CD4-positive, alpha-beta T cell treated with Interleukin-6 at 100 ng/mL for 8 hours (primary cell): ENCODE results near the gene MACROD2.

Experiments
- DNase-seq: peaks from one replicate; pipeline ENCODE4 v3.0.0-alpha.2; 2020; ENCODE audit warnings: mixed read lengths, low spot score

The MACROD2 gene

DNA sequence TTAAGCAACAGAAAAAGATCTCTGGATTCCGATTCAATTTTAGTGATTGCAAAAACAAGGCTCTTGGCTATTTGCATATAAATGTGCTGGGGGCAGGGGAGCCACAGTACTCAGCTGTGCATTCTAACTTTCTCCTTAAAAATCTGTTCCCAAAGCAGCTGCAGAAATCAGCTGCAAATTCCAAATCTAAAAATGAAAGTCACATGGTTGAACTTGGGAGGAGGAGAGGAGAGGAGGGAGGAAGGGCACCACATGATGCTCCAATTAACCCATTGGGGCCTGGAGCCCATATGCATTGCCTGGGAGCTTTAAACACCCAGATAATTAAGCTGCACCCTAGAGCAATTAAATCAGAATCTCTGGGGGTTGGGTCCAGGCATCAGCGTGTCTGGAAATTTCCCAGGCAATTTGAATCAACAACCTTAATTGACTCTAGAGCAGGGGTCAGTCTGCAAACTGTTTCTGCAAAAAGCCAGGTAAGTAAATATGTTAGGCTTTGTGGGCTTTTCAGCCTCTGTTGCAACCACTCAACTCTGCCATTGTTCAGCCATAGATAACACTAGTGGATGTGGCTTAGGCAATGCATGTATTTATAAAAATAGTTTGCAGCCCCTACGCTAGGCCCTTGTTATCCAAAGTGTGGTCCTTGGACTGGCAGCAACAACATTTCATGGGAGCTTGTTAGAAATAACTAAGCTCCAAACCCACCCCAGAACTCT lies 2069.8 kb downstream of the MACROD2 start:
- DNase-seq, result no peak

DNA sequence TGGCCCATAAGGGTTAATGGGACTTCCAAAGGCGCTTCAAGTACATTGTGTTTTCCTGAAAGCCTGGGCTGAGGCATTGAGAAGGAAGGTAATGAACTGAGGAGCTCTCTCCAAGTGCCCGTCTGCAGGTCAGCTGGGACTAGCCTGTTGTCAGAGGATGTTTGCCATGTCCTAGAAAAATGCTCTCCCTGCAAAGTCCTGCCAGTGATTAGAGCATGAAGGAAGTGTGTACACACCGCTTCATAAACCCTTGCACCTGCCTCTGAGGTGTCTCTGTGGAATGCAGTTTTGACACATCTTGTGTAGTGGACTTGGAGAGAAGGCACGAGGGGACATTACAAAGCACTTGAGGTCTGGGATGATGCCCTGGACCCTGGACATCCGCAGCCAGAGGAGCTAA lies 2071.3 kb downstream of the MACROD2 start:
- no peak for DNase-seq

DNA sequence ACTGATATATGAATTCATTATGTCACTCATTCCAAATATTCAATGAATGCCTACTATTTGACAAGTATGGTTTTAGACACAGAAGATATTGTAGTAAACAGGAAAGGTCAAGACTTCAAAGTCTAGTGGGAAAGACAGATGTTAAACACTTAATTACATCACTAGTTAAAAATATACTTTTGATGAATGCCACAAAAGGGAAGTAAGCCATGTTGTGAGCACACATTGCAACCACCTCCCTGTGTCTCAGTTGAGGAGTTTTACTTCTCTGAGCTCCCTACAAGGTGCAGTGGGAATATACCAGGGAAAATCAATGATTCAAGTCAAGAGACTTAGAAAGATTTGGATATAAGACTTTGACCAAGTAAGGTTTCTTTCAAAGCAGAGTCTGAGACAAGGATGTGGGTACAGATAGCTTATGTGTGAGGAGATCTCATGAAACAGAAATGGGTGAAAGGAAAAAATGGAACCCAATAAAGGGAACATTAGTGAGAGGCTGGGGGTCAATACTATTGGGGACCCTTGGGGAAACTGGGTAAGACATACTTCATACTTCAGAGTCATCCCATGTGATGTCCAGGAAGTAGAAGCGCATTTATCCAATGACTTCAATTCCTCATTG lies 2074.2 kb downstream of the MACROD2 start:
- DNase-seq, result no peak

DNA sequence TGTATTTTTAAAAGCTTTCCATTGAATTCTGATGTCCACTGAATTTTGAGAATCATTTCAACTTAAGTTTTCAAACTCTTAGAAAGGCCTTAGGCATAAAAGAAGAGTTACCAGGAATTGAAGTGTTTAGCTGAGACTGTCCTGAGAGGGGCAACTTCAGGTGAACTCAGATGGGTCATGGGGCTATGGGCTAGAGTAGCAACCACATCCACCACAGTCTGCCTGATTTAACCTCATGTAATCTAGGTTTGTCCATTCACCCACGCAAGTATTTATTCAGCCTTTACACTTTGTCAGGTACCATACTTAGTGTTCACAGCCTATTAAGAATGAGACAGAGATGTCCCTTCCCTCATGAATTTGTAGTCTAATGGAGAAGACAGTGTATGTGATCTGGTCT lies 2076.9 kb downstream of the MACROD2 start:
- DNase-seq, result no peak

DNA sequence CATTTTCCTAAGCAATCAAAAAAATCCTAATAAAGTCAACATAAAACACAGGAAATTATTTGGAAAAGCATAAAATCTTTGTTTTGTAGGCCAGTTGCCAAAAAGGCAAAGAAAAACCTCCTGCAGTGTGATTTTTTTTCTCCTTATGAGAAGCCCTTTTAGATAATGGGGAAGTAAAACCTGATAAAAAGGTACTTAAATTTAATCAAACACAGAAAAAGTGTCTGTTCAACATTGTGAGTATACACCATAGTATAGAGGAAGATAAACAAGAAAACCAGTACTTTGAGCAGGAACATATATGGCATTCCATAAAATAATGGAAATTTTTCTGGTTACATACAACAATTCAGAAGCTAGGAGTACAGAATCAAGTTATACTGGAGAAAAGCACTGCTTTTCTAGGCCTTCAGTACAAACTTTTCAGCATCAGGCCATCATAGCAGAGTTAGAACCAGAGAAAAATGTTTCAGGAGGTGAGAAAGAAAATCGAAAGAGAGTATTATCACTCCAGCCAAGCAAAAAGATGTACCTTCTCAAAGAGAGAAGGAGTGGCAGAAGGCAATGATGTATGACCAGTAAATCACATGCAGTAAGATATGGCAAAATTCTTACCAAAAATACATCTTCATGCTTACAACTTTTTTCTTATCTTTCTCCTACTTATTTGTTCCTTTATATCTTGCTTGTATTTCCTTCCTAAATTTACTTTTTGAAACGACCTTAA lies 2083.0 kb downstream of the MACROD2 start:
- DNase-seq, result no peak

DNA sequence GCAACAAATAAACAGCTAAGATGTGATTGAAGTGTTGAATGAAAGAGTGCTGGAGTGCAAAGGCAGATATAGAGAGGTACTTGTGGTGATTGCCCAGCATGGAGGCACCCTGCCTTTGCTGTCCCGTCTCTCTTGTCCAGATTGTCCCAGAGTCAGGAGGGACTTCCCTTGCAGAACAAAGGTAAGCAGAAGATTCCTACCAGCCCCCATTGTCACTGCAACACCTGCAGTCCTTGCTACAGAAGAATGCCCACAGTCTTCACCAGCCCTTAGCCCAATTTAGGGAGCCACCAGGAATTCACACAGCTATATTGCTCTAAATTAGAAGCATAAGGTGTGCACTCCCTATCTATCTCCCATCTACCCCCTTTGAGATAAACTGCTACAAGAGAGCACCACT lies 2086.1 kb downstream of the MACROD2 start:
- DNase-seq, result no peak

DNA sequence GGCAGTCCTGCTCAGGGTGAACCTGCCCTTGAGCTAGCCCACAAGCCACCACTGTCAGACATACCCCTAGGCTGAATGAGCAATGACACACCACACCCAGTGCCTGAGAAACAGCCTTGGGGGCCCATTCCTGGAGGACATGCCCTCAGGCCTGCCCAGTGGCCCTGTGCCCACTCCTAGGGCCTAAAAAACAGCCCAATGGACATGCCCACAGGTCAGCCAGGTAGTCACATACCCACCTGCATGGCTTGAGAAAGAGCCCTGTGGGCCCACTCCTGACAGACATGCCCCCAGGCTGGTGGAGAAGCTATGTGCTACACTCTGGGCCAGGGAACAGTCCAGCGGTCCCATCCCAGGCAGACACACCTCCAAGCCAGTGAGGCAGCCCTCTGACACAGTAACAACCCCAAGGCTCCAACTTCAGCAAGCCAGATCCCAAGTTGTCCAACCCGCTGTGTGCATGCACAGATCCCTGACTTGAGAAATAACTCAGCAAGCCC lies 2086.8 kb downstream of the MACROD2 start:
- DNase-seq, result no peak

DNA sequence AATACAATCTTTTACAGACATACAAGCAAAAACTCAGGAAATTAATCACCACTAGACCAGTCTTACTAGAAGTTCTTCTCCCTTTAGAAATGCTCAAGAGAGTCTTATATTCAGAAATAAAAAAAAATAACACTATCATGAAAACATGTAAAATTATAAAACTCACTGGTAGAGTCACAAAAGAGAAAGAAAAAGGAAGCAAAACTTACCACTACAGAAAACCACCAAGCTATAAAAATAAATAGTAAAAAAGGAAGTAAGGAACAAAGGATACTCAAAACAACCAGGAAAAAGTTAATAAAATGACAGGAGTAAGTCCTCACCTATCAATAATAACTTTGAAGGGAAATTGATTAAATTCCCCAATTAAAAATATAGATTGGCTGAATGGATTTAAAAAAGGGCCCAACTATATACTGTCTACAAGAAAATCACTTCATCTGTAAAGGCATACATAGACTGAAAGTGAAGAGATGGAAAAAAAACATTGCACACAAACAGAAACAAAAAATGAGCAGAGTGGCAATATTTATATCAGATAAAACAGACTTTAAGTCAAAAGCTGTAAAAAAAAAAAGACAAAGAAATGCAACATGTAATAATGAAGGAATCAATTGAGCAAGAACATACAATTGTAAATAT lies 2088.4 kb downstream of the MACROD2 start:
- DNase-seq, result no peak

DNA sequence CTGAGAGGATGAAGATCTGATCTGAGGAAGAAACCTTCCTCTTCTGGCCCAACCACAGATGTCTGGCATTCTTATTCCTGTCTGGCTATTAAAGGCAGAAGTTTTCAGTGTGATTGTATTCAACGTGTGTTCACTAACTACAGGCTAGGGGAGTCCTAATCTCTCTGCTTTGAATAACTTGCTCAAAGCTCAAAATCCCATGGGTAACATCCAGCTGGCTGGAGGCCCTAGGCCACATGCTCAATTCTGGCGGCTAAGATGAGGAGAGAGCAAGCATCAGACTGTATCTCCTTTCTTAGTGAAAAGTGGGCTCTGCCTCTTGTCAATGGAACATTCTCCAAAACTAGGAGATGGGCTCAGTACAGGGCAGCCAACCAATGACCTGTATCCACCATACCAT lies 2099.9 kb downstream of the MACROD2 start:
- DNase-seq, result no peak

DNA sequence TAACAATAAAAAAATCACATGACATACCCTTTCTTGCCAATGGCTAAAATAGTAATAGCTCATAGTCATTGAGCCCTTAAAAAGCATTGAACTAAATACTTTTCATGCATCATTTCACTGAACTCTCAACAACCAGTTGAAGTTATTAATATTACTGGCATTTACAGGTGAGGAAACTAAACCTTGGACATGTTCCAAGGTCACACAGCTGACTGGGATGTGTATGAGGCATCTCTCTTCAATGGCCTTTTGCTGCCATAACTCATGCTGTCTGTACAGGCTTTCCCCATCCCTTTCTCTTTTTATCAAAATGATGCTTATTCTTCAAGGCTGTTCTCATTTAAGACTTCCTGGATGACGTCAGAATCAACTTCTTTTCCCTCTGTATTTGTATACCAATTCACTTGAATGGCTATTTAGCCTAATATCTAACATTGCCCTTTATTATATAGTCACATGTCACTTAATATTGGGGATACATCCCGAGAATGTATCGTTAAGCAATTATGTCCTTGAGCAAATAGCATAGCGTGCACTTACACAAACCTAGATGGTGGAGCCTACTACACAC lies 2101.5 kb downstream of the MACROD2 start:
- DNase-seq, result no peak

DNA sequence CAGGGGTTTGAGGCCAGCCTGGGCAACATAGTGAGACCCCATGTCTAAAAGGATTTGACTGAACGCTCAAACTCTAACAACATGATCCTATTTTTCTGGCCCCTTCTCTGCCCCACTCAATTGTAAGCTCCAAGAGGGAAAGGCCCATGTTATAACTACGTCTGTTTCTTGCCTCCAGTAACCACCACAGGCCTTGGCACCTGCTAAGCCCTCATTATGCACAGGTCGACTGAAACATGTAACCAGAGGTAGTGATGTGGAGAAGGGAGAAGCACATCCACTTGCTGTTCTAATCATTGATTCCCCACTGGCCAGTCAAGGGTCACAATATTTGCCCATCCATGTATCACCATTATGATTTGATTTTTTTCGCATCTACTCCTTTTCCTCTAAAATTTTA lies 2102.5 kb downstream of the MACROD2 start:
- no peak for DNase-seq

DNA sequence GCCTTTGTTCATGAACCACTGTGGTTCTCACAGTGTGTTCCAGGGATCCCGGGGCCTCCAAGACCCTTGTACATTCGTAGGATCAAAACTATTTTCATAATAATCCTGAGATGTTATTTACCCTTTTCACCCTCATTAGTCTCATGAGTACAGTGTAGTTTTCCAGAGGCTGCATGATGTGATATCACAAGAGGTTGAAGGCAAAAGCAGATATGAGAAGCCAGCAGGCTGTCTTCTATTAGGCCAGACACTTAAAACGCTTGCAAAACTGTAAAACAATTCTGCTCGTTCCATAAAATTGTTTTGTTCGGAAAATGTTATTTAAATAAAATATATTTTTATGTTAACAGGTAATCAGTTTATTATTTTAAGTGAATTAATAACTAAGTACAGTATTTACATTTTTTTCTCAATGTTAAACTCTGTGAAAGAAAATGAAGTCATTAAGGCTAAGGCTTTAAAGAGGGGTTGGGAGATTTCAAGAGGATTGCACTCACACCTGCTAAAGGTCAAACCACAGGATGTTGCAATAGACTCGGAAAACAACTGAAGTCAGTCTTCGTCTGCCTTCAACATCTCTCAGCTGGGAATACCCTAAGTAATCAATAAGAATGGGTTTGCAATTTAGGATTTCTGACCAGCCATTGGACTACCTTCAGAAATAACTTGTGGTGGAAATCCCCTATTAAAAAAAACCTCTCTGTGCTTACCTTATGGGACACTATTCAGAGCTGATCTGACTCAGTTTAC lies 2103.7 kb downstream of the MACROD2 start:
- no peak for DNase-seq

DNA sequence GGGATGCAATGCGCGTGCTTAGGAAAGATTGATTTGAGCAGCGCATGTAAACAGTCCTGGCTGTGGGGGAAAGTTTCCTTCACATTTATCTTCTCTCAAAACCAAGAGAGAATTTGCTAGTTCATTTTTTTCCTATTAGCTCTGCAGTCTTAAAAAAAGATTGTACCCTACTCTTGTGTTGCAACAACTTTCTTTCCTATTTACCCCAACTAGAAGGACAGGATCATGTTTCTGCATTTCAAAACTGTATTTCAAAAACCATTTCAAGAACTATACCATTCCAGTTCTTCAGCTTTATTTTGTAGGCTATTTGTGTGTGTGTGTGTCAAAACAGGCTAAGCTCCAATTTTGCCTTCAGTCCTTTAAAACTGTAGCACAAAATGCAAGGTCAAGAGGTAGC lies 2104.8 kb downstream of the MACROD2 start:
- no peak for DNase-seq

DNA sequence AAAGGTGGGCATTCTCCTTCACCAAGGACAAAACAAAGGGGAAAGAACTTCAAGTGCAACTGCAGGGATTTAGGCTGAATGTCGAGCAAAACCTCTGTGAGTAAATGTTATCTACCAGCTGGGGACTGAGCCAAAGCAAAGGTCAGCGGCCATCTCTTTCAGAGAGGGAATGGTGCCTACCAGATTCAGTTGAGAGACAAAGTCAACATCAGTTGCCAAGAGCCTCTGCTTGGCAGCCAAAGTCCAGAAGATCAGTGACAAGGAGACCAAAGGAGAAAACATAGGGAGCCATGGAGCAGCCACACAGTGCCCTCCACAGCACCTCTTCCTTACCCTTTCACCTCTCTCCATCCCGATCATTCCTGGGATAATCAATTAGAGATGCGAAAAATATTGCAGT lies 2105.5 kb downstream of the MACROD2 start:
- no peak for DNase-seq
